ENCODE measurements around the gene RPS6KA2. TPM values are rescaled to one million over a fixed set of nuclear protein-coding genes. Genes with fewer than 3 reads are reported as not detected.

RPS6KA2 gene
- 1 to 10 TPM; 2.9 to 4.0 TPM for total RNA-seq

- DNase-seq (ENCODE audit: low spot score in 2 of 2) = peak; percentile 99 to 100
- H3K36me3 Mint-ChIP-seq = no peaks in the 10 kb centered on the region
- peak within 1 kb of the TSS in 1 of 2 donors; percentile 50 for H3K27ac Mint-ChIP-seq
- no peaks in the 10 kb centered on the region for H3K9me3 Mint-ChIP-seq
- ATAC-seq = peak; percentile 89 to 91
These were observed at the start of gene RPS6KA2 for GRCh38 chr6:166627033-166627874. RPS6KA2 (minus strand) TSS chr6:166627251; CDS start chr6:166627019, 232 bp downstream.

- no peak for DNase-seq (ENCODE audit: low spot score in 2 of 2)
- Mint-ChIP-seq H3K36me3 (no peaks in the 10 kb centered on the region), H3K27ac (peak overlapping the region in 1 of 2 donors; percentile 4), H3K9me3 (no peaks in the 10 kb centered on the region)
- no peak for ATAC-seq
These were observed 49.3 kb upstream of the RPS6KA2 start for GRCh38 chr6:166676270-166676860.

GRCh38 chr6:166675736-166676135 lies 48.7 kb upstream of the RPS6KA2 start:
- DNase-seq (ENCODE audit: low spot score in 2 of 2) (no peak), ATAC-seq (no peak)
- Mint-ChIP-seq H3K27ac (peak overlapping the region in 1 of 2 donors; percentile 0), H3K36me3 (no peaks in the 10 kb centered on the region), H3K9me3 (no peaks in the 10 kb centered on the region)

- H3K27ac Mint-ChIP-seq = no peak overlapping the region
- no peak for DNase-seq (ENCODE audit: low spot score in 2 of 2)
- no peaks in the 10 kb centered on the region for H3K36me3 Mint-ChIP-seq
- no peaks in the 10 kb centered on the region for H3K9me3 Mint-ChIP-seq
- no peak for ATAC-seq
These were observed 46.3 kb upstream of the RPS6KA2 start for GRCh38 chr6:166673309-166673708.

- H3K27ac Mint-ChIP-seq = no peak overlapping the region
- no peaks in the 10 kb centered on the region for H3K9me3 Mint-ChIP-seq
- no peak for ATAC-seq
- DNase-seq (ENCODE audit: low spot score in 2 of 2) = no peak
- no peaks in the 10 kb centered on the region for H3K36me3 Mint-ChIP-seq
These were observed 45.7 kb upstream of the RPS6KA2 start for GRCh38 chr6:166672624-166673206.

- Mint-ChIP-seq H3K27ac (no peak overlapping the region), H3K36me3 (no peaks in the 10 kb centered on the region), H3K9me3 (no peaks in the 10 kb centered on the region)
- ATAC-seq (no peak), DNase-seq (ENCODE audit: low spot score in 2 of 2) (no peak)
These were observed 45.1 kb upstream of the RPS6KA2 start for GRCh38 chr6:166672146-166672545.

- no peak for ATAC-seq
- Mint-ChIP-seq H3K27ac (no peak overlapping the region), H3K9me3 (no peaks in the 10 kb centered on the region), H3K36me3 (no peaks in the 10 kb centered on the region)
- DNase-seq (ENCODE audit: low spot score in 2 of 2) = no peak
These were observed 44.5 kb upstream of the RPS6KA2 start for GRCh38 chr6:166671434-166672081.

GRCh38 chr6:166670894-166671293 lies 43.8 kb upstream of the RPS6KA2 start:
- no peak for DNase-seq (ENCODE audit: low spot score in 2 of 2)
- H3K27ac Mint-ChIP-seq = no peak overlapping the region
- H3K36me3 Mint-ChIP-seq = no peaks in the 10 kb centered on the region
- ATAC-seq = no peak
- H3K9me3 Mint-ChIP-seq = no peaks in the 10 kb centered on the region

GRCh38 chr6:166670013-166670412 lies 43.0 kb upstream of the RPS6KA2 start:
- Mint-ChIP-seq H3K36me3 (no peaks in the 10 kb centered on the region), H3K9me3 (no peaks in the 10 kb centered on the region), H3K27ac (no peak overlapping the region)
- no peak for DNase-seq (ENCODE audit: low spot score in 2 of 2)
- ATAC-seq = no peak

GRCh38 chr6:166667796-166668610 lies 41.0 kb upstream of the RPS6KA2 start:
- ATAC-seq = no peak

GRCh38 chr6:166664135-166664534 lies 37.1 kb upstream of the RPS6KA2 start:
- no peak for ATAC-seq
- Mint-ChIP-seq H3K27ac (no peak overlapping the region), H3K9me3 (no peaks in the 10 kb centered on the region), H3K36me3 (no peaks in the 10 kb centered on the region)
- DNase-seq (ENCODE audit: low spot score in 2 of 2) = no peak

More at GRCh38 chr6:166667796-166668610, 41.0 kb upstream of the RPS6KA2 start:
- no peaks in the 10 kb centered on the region for H3K9me3 Mint-ChIP-seq
- no peak for DNase-seq (ENCODE audit: low spot score in 2 of 2)
- H3K27ac Mint-ChIP-seq = no peak overlapping the region
- H3K36me3 Mint-ChIP-seq = no peaks in the 10 kb centered on the region

GRCh38 chr6:166663568-166663967 lies 36.5 kb upstream of the RPS6KA2 start:
- ATAC-seq (no peak), DNase-seq (ENCODE audit: low spot score in 2 of 2) (no peak)
- Mint-ChIP-seq H3K36me3 (no peaks in the 10 kb centered on the region), H3K9me3 (no peaks in the 10 kb centered on the region), H3K27ac (no peak overlapping the region)

GRCh38 chr6:166662690-166663089 lies 35.6 kb upstream of the RPS6KA2 start:
- Mint-ChIP-seq H3K36me3 (no peaks in the 10 kb centered on the region), H3K27ac (no peak overlapping the region), H3K9me3 (no peaks in the 10 kb centered on the region)
- DNase-seq (ENCODE audit: low spot score in 2 of 2) (no peak), ATAC-seq (no peak)

GRCh38 chr6:166661327-166662085 lies 34.5 kb upstream of the RPS6KA2 start:
- Mint-ChIP-seq H3K9me3 (no peaks in the 10 kb centered on the region), H3K36me3 (no peaks in the 10 kb centered on the region), H3K27ac (no peak overlapping the region)
- DNase-seq (ENCODE audit: low spot score in 2 of 2) (no peak), ATAC-seq (no peak)

- Mint-ChIP-seq H3K27ac (no peak overlapping the region), H3K36me3 (no peaks in the 10 kb centered on the region), H3K9me3 (no peaks in the 10 kb centered on the region)
- no peak for ATAC-seq
- DNase-seq (ENCODE audit: low spot score in 2 of 2) = no peak
These were observed 33.2 kb upstream of the RPS6KA2 start for GRCh38 chr6:166660157-166660688.
